Measurements from ENCODE around the gene ZNF462.

ZNF462 gene

GRCh38 chr9:106961623-106962022 lies 98.7 kb downstream of the ZNF462 start:
- peak; percentile 22 for DNase-seq (ENCODE audit: low read depth, low spot score)
- no peak overlapping the region for H3K4me3 ChIP-seq (ENCODE audit: low read depth, low read length)
- TF ChIP-seq, protein P1, sequence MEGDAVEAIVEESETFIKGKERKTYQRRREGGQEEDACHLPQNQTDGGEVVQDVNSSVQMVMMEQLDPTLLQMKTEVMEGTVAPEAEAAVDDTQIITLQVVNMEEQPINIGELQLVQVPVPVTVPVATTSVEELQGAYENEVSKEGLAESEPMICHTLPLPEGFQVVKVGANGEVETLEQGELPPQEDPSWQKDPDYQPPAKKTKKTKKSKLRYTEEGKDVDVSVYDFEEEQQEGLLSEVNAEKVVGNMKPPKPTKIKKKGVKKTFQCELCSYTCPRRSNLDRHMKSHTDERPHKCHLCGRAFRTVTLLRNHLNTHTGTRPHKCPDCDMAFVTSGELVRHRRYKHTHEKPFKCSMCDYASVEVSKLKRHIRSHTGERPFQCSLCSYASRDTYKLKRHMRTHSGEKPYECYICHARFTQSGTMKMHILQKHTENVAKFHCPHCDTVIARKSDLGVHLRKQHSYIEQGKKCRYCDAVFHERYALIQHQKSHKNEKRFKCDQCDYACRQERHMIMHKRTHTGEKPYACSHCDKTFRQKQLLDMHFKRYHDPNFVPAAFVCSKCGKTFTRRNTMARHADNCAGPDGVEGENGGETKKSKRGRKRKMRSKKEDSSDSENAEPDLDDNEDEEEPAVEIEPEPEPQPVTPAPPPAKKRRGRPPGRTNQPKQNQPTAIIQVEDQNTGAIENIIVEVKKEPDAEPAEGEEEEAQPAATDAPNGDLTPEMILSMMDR (IDR thresholded peaks at IDR 0.05; ENCODE audit: low read depth, low read length) = no peak
- in situ Hi-C loops (cut with HindIII; ENCODE audit: low sequenced_read_pairs) = no loop called here

DNA sequence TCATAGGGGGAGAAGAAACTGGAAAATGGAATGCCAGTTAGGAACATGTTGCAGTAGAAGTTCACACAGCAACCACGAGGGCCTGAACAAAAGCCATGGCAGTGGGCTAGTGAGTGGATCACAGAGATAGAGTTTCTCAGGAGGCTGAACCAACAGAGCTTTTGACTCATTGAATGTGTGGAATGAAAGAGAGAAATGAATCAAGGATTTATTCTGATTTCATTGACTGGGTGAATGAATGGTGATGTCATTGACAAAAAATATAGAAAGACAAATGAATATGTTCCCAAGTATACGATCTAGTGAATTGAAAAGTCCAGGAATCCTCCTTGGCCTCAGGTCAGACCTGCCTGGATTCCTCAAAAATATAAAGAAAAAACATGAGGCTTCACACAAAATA lies 99.2 kb downstream of the ZNF462 start:
- peak; percentile 47 for DNase-seq (ENCODE audit: low read depth, low spot score)
- TF ChIP-seq, protein P1 (IDR thresholded peaks at IDR 0.05; ENCODE audit: low read depth, low read length) = no peak
- no peak overlapping the region for H3K4me3 ChIP-seq (ENCODE audit: low read depth, low read length)
- in situ Hi-C loops (cut with HindIII; ENCODE audit: low sequenced_read_pairs) = no loop called here

- H3K4me3 ChIP-seq (ENCODE audit: low read depth, low read length) = no peak overlapping the region
- peak; percentile 60 for DNase-seq (ENCODE audit: low read depth, low spot score)
- TF ChIP-seq, protein P1 (IDR thresholded peaks at IDR 0.05; ENCODE audit: low read depth, low read length) = no peak
- in situ Hi-C loops (cut with HindIII; ENCODE audit: low sequenced_read_pairs) = no loop called here
These were observed 99.8 kb downstream of the ZNF462 start for GRCh38 chr9:106962615-106963363.

DNA sequence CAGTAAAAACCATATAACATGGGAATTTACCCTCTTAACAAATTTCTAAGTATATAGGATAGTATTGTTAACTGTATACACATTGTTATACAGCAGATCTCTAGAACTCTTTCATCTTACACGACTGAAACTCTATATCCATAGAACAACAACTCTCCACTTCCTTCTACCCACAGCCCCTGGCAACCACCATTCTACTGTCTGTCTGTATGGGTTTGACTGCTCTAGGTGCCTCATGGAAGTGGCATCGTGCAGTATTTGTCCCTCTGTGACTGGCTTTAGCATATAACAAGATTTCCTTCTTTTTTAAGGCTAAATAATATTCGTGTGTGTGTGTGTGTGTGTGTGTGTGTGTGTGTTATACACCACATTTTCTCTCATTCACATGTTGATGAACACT lies 100.7 kb downstream of the ZNF462 start:
- DNase-seq (ENCODE audit: low read depth, low spot score) = no peak
- in situ Hi-C loops (cut with HindIII; ENCODE audit: low sequenced_read_pairs) = no loop called here
- no peak overlapping the region for H3K4me3 ChIP-seq (ENCODE audit: low read depth, low read length)
- TF ChIP-seq, protein P1 (IDR thresholded peaks at IDR 0.05; ENCODE audit: low read depth, low read length) = no peak

- DNase-seq (ENCODE audit: low read depth, low spot score) = no peak
- H3K4me3 ChIP-seq (ENCODE audit: low read depth, low read length) = no peak overlapping the region
- TF ChIP-seq, protein P1 (IDR thresholded peaks at IDR 0.05; ENCODE audit: low read depth, low read length) = no peak
- in situ Hi-C loops (cut with HindIII; ENCODE audit: low sequenced_read_pairs) = no loop called here
These were observed 101.4 kb downstream of the ZNF462 start for GRCh38 chr9:106964329-106964728.

DNA sequence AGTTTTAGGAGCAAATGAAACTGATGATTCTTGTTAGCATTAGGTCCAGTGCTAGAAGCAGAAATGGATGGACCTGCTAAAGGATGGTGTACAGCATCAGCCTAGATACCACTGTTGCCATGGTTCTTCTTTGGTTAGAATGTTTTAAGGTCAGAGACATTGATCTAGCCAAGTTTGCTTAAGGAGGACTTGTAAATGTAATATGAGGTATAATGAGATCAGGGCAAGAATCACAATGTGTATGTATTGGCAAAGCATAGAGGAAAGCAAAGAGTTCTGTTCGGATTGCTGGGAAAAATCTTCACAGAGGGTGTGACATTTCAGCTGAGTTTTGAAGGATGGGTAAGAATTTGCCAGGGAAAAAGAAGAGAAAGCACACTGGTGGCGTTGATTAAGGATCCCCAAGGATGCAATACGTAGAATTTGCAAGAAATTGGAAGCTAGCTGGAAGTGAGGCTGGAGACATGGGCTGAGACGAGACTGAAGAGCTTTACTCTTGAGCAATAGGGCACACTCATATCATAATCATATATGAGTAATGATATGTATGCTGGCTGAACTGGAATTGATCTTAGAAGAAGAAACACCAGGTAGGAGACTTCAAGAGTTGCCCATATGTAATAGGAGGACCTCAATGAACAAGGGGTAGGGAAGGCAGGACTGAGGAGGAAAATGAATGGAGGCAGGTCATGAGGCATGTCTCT lies 102.0 kb downstream of the ZNF462 start:
- TF ChIP-seq, protein P1 (IDR thresholded peaks at IDR 0.05; ENCODE audit: low read depth, low read length) = no peak
- in situ Hi-C loops (cut with HindIII; ENCODE audit: low sequenced_read_pairs) = no loop called here
- H3K4me3 ChIP-seq (ENCODE audit: low read depth, low read length) = no peak overlapping the region
- no peak for DNase-seq (ENCODE audit: low read depth, low spot score)

All from astrocyte of the spinal cord (primary cell).